Measurements from ENCODE around the gene ADAM12. TPM values are rescaled to one million over a fixed set of nuclear protein-coding genes. Genes with fewer than 3 reads are reported as not detected.

Gene ADAM12
- total RNA-seq, 1 donor from 2014 or later, result 3.7 TPM

- H3K27ac ChIP-seq, result no peak overlapping the region
- no peak for DNase-seq (ENCODE audit: extremely low spot score in 2 of 2)
- intact Hi-C loops (cut with DNase I), result no loop called here
- H3K4me1 ChIP-seq, result no peaks in the 10 kb centered on the region
- no peaks in the 10 kb centered on the region for H3K9me3 ChIP-seq
- TF ChIP-seq CTCF (IDR thresholded peaks at IDR 0.05), result no peak
- no peak for TF ChIP-seq POLR2A (IDR thresholded peaks at IDR 0.05)
- no peak for TF ChIP-seq POLR2AphosphoS5 (IDR thresholded peaks at IDR 0.05; ENCODE audit: insufficient read depth in 1 of 2, low read depth in 1 of 2)
- no peaks in the 10 kb centered on the region for H3K36me3 ChIP-seq
- no peak overlapping the region for H3K4me3 ChIP-seq
- H3K27me3 ChIP-seq, result no peaks in the 10 kb centered on the region
These were observed 44.2 kb upstream of the ADAM12 start for GRCh38 chr10:126432507-126432906.

- Histone ChIP-seq H3K27me3 (no peaks in the 10 kb centered on the region), H3K9me3 (no peaks in the 10 kb centered on the region), H3K4me1 (no peaks in the 10 kb centered on the region), H3K36me3 (no peaks in the 10 kb centered on the region), H3K4me3 (no peak overlapping the region), H3K27ac (no peak overlapping the region)
- TF ChIP-seq POLR2AphosphoS5 (IDR thresholded peaks at IDR 0.05; ENCODE audit: insufficient read depth in 1 of 2, low read depth in 1 of 2), result no peak
- TF ChIP-seq CTCF (IDR thresholded peaks at IDR 0.05), result no peak
- TF ChIP-seq POLR2A (IDR thresholded peaks at IDR 0.05), result no peak
- no peak for DNase-seq (ENCODE audit: extremely low spot score in 2 of 2)
- intact Hi-C loops (cut with DNase I), result no loop called here
These were observed 43.5 kb upstream of the ADAM12 start for GRCh38 chr10:126431816-126432215.

- Histone ChIP-seq H3K27ac (no peak overlapping the region), H3K36me3 (no peaks in the 10 kb centered on the region), H3K27me3 (no peaks in the 10 kb centered on the region), H3K4me1 (no peaks in the 10 kb centered on the region), H3K4me3 (no peak overlapping the region), H3K9me3 (no peaks in the 10 kb centered on the region)
- DNase-seq (ENCODE audit: extremely low spot score in 2 of 2), result no peak
- intact Hi-C loops (cut with DNase I), result no loop called here
- no peak for TF ChIP-seq CTCF (IDR thresholded peaks at IDR 0.05)
- TF ChIP-seq POLR2AphosphoS5 (IDR thresholded peaks at IDR 0.05; ENCODE audit: insufficient read depth in 1 of 2, low read depth in 1 of 2), result no peak
- TF ChIP-seq POLR2A (IDR thresholded peaks at IDR 0.05), result no peak
These were observed 42.2 kb upstream of the ADAM12 start for GRCh38 chr10:126430512-126430911.

GRCh38 chr10:126429275-126429674 is 41.0 kb upstream of the ADAM12 start:
- intact Hi-C loops (cut with DNase I), result no loop called here
- Histone ChIP-seq H3K27ac (no peak overlapping the region), H3K4me1 (no peaks in the 10 kb centered on the region), H3K9me3 (no peaks in the 10 kb centered on the region), H3K27me3 (no peaks in the 10 kb centered on the region), H3K4me3 (no peak overlapping the region), H3K36me3 (no peaks in the 10 kb centered on the region)
- DNase-seq (ENCODE audit: extremely low spot score in 2 of 2), result no peak
- TF ChIP-seq POLR2A (IDR thresholded peaks at IDR 0.05), result no peak
- TF ChIP-seq POLR2AphosphoS5 (IDR thresholded peaks at IDR 0.05; ENCODE audit: insufficient read depth in 1 of 2, low read depth in 1 of 2), result no peak
- TF ChIP-seq CTCF (IDR thresholded peaks at IDR 0.05), result no peak

GRCh38 chr10:126425489-126426065 is 37.3 kb upstream of the ADAM12 start:
- DNase-seq (ENCODE audit: extremely low spot score in 2 of 2), result no peak
- intact Hi-C loops (cut with DNase I), result no loop called here
- no peaks in the 10 kb centered on the region for H3K27me3 ChIP-seq
- peaks cover 12% of the 10 kb centered on the region for H3K9me3 ChIP-seq
- no peak overlapping the region for H3K4me3 ChIP-seq
- H3K4me1 ChIP-seq, result no peaks in the 10 kb centered on the region
- H3K36me3 ChIP-seq, result no peaks in the 10 kb centered on the region
- TF ChIP-seq POLR2AphosphoS5 (IDR thresholded peaks at IDR 0.05; ENCODE audit: insufficient read depth in 1 of 2, low read depth in 1 of 2) (no peak), POLR2A (IDR thresholded peaks at IDR 0.05) (no peak), CTCF (IDR thresholded peaks at IDR 0.05) (no peak)
- H3K27ac ChIP-seq, result no peak overlapping the region
